Uterus (tissue), 4 donors: ENCODE data around the gene KCNMA1. TPM values are rescaled to one million over a fixed set of nuclear protein-coding genes. Genes with fewer than 3 reads are reported as not detected.

ENCODE experiments used
- DNase-seq, 2 donors: peaks; one replicate each; pipeline ENCODE4 v3.0.0-alpha.2; 2019 to 2020
- H3K27ac ChIP-seq, 2 donors: fragments of 200-600 bp; sonication (generic); 1 replicate in 1 of 2; 2 replicates in 1 of 2; pipeline ENCODE4 v1.5.1; 2016 to 2018
- H3K27me3 ChIP-seq, 2 donors: fragments of 200-600 bp; sonication (generic); one replicate each; pipeline ENCODE4 v1.5.1; 2018 to 2019; ENCODE audit warnings: control low read depth in 1 of 2
- H3K36me3 ChIP-seq, 2 donors: fragments of 200-600 bp; sonication (generic); one replicate each; pipeline ENCODE4 v1.5.1; 2019; ENCODE audit warnings: control low read depth in 1 of 2
- H3K4me1 ChIP-seq, 2 donors: fragments of 200-600 bp; sonication (generic); one replicate each; pipeline ENCODE4 v1.5.1; 2018 to 2019; ENCODE audit warnings: control low read depth in 1 of 2
- H3K4me3 ChIP-seq, 2 donors: fragments of 200-600 bp; sonication (generic); 1 replicate in 1 of 2; 2 replicates in 1 of 2; pipeline ENCODE4 v1.5.1; 2018 to 2019; ENCODE audit warnings: mild to moderate bottlenecking in 1 of 2
- H3K9me3 ChIP-seq, 2 donors: fragments of 200-600 bp; sonication (generic); one replicate each; pipeline ENCODE4 v1.5.1; 2019; ENCODE audit warnings: control low read depth in 1 of 2
- POLR2A ChIP-seq, 2 donors: fragments of 450-650 bp; IDR thresholded peaks; one replicate each; pipeline ENCODE4 v1.6.1; 2016; ENCODE audit warnings: antibody characterized with exemption in 2 of 2, mild to moderate bottlenecking in 1 of 2, moderate library complexity in 1 of 2
- intact Hi-C: fragments of 100-400 bp; cut with DNase I; formaldehyde crosslinking; loops from one replicate; pipeline ENCODE4 v1.15.1; 2023; ENCODE audit warnings: low total_unique reads
- total RNA-seq, 4 donors: library from RNA; depleted of rRNA in 3 of 4; stranded (reverse); fragments of >200 nt in 3 of 4; gene quantifications; one replicate each; pipeline versions ENCODE4 v1.1.0 to v1.2.4, GENCODE V29; 2014 to 2023
- TF ChIP-seq, protein P1 (sequence below), 4 experiments: fragments of 200-600 bp in 2 of 4; fragments of 450-650 bp in 2 of 4; sonication (generic) in 2 of 4; IDR thresholded peaks; one replicate each; pipeline ENCODE4 v1.5.1; 2016 to 2019; ENCODE audit warnings: antibody characterized with exemption in 4 of 4, mild to moderate bottlenecking in 2 of 4, moderate library complexity in 1 of 4
- donor health status: DM: yes; HTN: yes; CAD: no.

KCNMA1 gene
- total RNA-seq, 4 donors from 2014 or later = 86.2 to 236 (median 164) TPM

DNA sequence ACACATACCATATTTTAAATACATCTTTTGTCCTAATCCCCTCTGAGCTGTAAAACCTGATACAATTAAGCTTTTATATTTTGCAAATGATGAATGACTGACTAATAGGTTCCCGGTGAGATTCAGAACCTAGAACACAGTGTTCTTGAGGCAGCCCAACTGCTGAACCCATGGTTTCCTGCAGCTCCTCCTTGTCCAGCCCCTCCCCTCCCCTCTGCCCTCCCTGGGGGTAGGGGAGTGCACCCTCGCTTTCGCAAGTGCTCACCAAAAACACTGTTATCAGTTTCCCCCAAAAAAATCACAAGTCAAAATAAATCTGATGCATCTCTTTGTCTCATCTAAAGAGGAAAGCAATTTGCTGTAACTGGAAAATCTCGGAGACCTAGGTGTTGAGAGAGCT, 602.8 kb downstream of the KCNMA1 start:
- intact Hi-C loops = no loop called here
- H3K4me3 ChIP-seq = no peak overlapping the region

DNA sequence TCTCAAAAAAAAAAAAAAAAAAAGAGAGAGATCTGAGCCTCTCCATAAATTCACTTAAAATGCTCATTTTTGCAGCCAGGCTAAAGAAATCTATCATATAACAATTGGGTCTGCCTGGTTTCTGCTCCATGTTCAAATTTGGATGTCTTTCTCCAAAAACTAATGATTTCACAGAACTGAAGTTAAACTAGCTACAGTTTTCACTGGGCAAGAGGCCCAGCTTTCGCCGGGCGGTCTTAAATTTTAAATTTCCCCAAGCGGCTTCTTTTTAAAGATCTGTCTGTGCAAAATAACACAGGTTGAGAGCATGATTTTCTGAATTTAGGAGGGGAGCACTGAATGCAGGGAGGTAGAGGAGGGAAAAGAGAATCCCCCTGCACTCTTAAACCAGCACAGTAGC, 603.4 kb downstream of the KCNMA1 start:
- H3K4me1 ChIP-seq = no peaks in the 10 kb centered on the region
- no peaks in the 10 kb centered on the region for H3K36me3 ChIP-seq
- no peaks in the 10 kb centered on the region for H3K27me3 ChIP-seq
- no peak overlapping the region for H3K4me3 ChIP-seq
- no peak overlapping the region for H3K27ac ChIP-seq
- peak in 1 of 2 donors; percentile 45 for DNase-seq
- no peaks in the 10 kb centered on the region for H3K9me3 ChIP-seq
- no peak for TF ChIP-seq POLR2A (IDR thresholded peaks at IDR 0.05)
- TF ChIP-seq, protein P1, sequence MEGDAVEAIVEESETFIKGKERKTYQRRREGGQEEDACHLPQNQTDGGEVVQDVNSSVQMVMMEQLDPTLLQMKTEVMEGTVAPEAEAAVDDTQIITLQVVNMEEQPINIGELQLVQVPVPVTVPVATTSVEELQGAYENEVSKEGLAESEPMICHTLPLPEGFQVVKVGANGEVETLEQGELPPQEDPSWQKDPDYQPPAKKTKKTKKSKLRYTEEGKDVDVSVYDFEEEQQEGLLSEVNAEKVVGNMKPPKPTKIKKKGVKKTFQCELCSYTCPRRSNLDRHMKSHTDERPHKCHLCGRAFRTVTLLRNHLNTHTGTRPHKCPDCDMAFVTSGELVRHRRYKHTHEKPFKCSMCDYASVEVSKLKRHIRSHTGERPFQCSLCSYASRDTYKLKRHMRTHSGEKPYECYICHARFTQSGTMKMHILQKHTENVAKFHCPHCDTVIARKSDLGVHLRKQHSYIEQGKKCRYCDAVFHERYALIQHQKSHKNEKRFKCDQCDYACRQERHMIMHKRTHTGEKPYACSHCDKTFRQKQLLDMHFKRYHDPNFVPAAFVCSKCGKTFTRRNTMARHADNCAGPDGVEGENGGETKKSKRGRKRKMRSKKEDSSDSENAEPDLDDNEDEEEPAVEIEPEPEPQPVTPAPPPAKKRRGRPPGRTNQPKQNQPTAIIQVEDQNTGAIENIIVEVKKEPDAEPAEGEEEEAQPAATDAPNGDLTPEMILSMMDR (IDR thresholded peaks at IDR 0.05) = no peak
- intact Hi-C loops = no loop called here

More for the DNA sequence above, 602.8 kb downstream of the KCNMA1 start:
- TF ChIP-seq, protein P1 (IDR thresholded peaks at IDR 0.05) = no peak
- TF ChIP-seq POLR2A (IDR thresholded peaks at IDR 0.05) = no peak
- DNase-seq = no peak
- Histone ChIP-seq H3K4me1 (no peaks in the 10 kb centered on the region), H3K27ac (no peak overlapping the region), H3K27me3 (no peaks in the 10 kb centered on the region), H3K36me3 (no peaks in the 10 kb centered on the region), H3K9me3 (no peaks in the 10 kb centered on the region)

DNA sequence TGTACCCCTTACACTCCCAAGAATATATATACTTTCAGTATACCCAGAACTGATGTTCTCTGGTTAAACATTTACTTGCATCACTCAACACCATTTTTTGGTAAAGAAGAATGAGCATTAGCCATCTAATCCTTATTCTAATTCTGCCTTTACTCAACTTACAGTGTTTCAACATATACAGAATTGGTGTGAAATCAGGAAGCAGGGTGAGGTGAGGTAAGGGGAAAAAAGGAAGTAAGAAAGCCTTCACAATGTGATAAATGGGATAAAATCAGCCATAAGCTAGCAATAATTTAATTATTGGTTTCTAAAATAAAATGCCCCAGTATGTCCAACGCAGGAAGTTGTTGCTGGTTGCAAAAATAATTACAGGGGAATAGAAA, 605.4 kb downstream of the KCNMA1 start:
- Histone ChIP-seq H3K36me3 (no peaks in the 10 kb centered on the region), H3K9me3 (no peaks in the 10 kb centered on the region), H3K4me1 (no peaks in the 10 kb centered on the region), H3K27ac (no peak overlapping the region), H3K27me3 (no peaks in the 10 kb centered on the region), H3K4me3 (no peak overlapping the region)
- no peak for DNase-seq
- intact Hi-C loops = no loop called here
- TF ChIP-seq POLR2A (IDR thresholded peaks at IDR 0.05) = no peak
- TF ChIP-seq, protein P1 (IDR thresholded peaks at IDR 0.05) = no peak

DNA sequence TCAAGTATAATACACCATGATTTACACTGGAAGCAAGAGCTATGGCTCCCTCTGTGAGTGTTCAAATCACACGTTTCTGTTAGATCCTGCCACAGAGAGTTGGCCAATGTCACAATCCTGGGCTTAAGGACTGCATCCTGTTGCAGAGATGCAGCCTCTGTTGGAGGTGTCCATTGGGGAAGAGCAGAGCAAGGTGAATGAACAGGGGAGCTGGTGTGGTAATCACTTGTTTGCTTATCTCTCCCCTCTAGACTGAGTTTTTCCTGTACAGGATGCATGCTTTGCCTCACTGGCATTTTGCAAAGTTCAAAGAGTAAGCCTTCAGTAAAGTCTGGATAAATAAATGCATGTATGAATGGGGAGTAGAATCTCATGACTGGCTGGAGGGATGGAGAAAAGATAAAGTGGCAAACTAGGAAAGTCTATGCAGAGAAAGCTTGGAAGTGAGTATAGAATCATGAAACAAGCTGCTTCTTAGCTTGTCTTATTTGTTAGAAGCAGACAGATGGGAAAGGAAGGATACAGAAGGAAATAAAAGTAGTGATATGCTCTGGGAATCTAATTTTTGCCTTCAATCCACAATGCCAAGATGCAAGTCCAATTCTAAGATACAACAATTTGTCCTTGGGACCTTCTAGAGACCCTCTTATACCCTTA, 605.9 kb downstream of the KCNMA1 start:
- Histone ChIP-seq H3K4me1 (no peaks in the 10 kb centered on the region), H3K27ac (no peak overlapping the region), H3K36me3 (no peaks in the 10 kb centered on the region), H3K27me3 (no peaks in the 10 kb centered on the region), H3K4me3 (no peak overlapping the region), H3K9me3 (no peaks in the 10 kb centered on the region)
- TF ChIP-seq, protein P1 (IDR thresholded peaks at IDR 0.05) = no peak
- TF ChIP-seq POLR2A (IDR thresholded peaks at IDR 0.05) = no peak
- no peak for DNase-seq
- intact Hi-C loops = no loop called here

DNA sequence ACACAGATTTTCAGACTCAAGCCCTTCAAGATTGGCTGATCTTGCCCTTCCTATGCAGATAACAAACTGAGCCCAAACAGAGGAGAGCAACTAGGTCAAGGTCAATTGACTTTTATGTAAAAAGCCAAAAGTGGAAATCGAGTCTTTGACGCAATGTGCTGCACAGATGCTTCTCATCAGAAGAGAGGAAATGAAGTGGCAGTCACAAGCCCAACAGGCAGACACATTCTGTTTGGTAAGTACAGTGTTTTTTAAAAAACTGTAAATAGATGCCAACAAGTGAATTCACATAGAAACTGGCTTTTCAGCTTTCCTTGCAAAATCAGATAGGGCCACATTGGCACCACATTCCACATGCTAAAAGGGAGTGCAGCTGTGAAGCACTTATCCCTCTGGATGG, 606.6 kb downstream of the KCNMA1 start:
- TF ChIP-seq POLR2A (IDR thresholded peaks at IDR 0.05) = no peak
- TF ChIP-seq, protein P1 (IDR thresholded peaks at IDR 0.05) = no peak
- no peak overlapping the region for H3K4me3 ChIP-seq
- no peak overlapping the region for H3K27ac ChIP-seq
- H3K36me3 ChIP-seq = no peaks in the 10 kb centered on the region
- H3K9me3 ChIP-seq = no peaks in the 10 kb centered on the region
- H3K4me1 ChIP-seq = no peaks in the 10 kb centered on the region
- no peak for DNase-seq
- intact Hi-C loops = no loop called here
- no peaks in the 10 kb centered on the region for H3K27me3 ChIP-seq
